GM20431 (cell line): ENCODE data around the gene ENDOD1.
"Not testable (repeated sequence)": the region's sequence is repeated elsewhere in the genome, so short reads cannot be mapped to it uniquely, and the experiment has no call there.

Source experiments
- in situ Hi-C: fragments of 300-500 bp; cut with MseI, MboI; formaldehyde crosslinking; loops from one replicate; pipeline ENCODE4 v1.15.0; 2020; ENCODE audit warnings: low sequenced_read_pairs; ENCODE audit not compliant: unreplicated experiment

ENDOD1 gene

DNA sequence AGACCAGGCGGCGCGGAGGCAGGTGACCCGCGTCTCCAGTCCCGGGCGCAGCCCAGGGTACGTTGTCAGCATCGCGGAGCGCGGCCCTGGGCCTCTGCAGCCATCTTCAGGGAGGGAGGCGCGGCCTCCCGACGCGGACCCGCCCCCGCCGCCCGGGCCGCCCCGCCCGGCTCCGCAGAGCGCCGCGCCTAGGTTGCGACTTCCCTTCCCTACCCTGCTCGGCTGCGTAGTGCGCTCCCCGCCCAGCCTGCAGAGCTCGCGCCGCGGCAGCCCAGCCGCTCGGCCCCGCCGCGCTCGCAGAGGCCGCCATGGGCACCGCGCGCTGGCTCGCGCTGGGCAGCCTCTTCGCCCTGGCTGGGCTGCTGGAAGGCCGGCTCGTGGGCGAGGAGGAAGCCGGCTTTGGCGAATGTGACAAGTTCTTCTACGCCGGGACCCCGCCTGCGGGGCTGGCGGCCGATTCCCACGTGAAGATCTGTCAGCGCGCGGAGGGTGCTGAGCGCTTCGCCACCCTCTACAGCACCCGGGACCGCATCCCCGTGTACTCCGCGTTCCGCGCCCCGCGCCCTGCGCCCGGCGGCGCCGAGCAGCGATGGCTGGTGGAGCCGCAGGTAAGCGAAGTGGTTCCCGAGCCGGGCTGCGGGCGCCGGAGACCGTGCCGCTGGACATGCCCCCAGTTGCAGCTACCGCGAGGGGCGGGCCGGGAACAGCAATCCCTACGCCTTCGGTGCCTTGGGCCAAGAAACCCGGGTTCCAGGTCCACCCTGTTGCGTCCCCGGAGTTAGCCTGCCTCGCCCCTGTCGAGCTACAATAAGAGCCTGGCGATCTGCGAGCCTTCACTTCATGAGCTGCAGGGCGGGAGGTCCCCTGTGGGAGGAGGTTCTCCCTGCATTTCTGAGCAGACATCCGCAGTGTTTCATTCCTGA lies at the start of gene ENDOD1:
ENDOD1 (plus strand) TSS at position 227 of the 923 bp plus-strand sequence; CDS start at position 309, 82 bp downstream.
- in situ Hi-C loops, result no loop called here

GRCh38 chr11:95042239-95042638 lies 47.4 kb upstream of the ENDOD1 start:
- in situ Hi-C loops, result no loop called here

- in situ Hi-C loops, result no loop called here
Measured at GRCh38 chr11:95042906-95043305, 46.7 kb upstream of the ENDOD1 start.

GRCh38 chr11:95044010-95044409 lies 45.6 kb upstream of the ENDOD1 start:
- in situ Hi-C loops, result no loop called here

DNA sequence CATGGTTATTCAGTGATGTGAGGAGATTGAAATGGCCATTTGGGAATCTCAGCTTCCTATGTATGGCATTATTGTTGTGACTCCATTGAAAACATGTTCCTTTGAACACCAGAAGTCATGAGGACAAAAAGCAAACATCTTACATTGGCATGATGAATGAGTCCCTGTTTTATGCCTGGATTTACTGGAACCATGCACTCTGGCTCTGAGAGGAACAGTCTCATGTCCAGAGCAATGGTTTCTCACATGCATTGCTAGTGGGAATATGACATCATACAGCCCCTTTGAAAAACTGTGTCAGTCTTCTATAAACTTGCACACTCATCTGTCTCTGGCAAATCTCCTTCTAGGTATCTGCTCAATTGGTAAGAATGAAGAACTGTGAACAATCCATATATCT lies 43.8 kb upstream of the ENDOD1 start:
- in situ Hi-C loops, result no loop called here

DNA sequence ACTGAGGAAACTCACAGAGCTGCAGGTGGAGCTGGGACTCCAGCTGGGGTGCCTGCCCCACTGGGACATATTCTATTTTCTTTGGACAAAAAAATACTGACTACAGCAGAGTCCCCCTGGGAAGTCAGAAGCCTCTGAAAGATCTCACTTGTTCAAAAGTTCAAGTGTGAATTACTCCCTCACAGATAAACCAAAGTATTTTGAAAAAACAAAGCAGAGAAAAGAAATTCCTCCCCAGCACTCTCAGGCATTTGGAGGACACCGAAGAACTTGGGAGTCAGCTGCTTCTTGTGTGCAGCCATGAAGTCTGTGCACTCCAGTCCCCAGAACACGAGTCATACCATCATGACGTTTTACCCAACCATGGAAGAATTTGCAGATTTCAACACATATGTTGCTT lies 40.5 kb upstream of the ENDOD1 start, which contains the start of gene KDM4F:
KDM4F (plus strand) TSS at position 301 of the 400 bp plus-strand sequence.
- in situ Hi-C loops, result not testable (repeated sequence)

- in situ Hi-C loops, result no loop called here
Measured at GRCh38 chr11:95050595-95051202, 38.9 kb upstream of the ENDOD1 start.

DNA sequence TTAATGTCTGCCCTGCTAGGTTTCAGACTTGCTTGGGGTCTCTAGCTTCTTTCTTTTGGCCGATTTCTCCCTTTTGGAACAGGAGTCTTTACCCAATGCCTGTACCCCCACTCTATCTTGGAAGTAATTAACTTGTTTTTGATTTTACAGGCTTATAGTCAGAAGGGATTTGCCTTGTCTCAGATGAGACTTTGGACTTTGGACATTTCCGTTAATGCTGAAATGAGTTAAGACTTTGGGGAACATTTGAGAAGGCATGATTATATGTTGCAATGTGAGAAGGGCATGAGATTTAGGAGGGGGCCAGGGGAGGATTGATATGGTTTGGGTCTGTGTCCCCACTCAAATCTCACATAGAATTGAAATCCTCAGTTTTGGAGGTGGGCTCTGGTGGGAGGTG lies 35.3 kb upstream of the ENDOD1 start:
- in situ Hi-C loops, result no loop called here

DNA sequence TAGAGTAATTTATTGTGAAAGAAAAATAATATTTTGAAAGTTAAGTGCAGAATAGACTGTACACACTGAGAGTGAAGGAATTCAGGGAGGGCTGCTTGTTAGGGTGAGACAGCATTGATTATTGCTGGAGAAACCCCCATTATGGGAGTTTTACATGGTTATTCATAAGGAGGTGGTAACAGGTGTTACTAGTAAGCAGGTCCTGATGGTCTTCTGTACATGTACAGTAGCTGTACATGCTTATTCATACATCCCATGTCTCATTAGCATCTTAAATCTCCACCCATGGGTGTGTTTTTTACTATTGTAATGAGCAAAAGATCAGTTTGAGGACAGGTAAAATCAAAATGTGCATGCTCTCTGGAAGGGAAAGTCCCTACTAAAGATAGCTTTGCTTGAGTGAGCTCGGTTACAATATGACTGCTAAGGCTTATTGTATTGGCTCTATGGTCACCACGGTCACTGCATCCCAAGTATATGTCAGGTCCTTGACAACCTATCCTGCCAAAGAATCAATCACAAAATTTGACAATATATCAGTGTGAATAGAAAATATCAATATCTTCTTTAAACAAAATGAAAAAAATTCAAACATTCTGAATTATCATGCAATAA lies 34.3 kb upstream of the ENDOD1 start:
- in situ Hi-C loops, result no loop called here

DNA sequence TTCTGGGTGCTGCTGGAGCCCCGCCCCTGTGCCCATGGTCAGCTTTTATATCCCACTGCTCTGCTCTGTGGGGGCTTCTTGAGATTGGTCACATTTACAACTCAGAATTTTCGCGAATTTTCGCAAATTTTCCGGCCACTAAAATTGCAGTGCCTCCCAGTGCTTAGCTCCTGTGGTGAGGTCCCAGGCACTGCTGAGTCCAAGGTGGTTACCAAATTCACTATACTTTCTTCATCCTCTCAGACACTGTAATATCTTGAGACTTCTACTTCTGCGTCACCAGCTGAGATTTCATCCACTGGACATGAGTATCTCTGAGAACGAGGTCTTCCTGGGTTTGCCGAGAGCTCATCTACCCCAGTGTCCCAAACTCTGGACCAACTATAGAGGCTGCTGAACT lies 31.7 kb upstream of the ENDOD1 start:
- in situ Hi-C loops, result no loop called here

DNA sequence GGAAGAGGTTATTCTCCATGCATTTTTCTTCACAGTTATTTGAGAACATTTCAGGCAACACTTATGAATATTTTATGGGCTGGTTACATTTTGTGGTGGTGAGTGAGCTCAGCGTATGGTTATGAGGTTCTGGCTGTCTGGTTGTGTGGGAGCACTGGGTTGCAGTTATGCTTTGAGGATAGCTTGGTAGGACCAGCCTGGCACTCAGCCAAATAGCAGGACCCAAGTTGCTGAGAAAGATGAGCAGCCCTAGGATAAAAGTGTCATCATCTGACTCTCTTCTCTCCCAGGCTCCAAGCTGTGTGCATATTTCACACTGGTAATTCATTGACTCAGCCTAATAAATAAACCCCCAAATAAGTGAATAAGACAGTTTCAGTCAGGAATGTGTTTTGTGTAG lies 31.0 kb upstream of the ENDOD1 start:
- in situ Hi-C loops, result no loop called here

DNA sequence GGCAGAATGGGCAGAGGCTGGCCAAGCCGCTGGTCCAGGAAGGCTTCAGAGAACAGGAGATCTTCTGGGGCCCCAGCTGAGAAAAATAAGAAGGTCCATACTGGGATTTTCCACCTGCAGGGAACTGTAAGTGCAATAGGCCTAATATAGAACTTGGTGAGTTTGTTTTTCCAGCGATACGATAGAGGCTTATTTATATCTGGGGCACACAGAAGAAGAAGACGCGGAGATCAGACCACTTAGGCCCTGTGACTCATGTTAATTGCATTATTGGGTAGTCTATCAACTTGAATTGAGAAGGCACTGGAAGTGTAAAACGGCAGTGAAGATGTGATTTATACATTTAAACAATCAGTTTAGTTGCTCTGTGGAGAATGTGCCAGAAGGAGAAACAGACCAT lies 30.6 kb upstream of the ENDOD1 start:
- in situ Hi-C loops, result no loop called here

GRCh38 chr11:95065336-95065735 lies 24.3 kb upstream of the ENDOD1 start:
- in situ Hi-C loops, result no loop called here

- in situ Hi-C loops, result no loop called here
Measured at GRCh38 chr11:95066716-95067038, 23.0 kb upstream of the ENDOD1 start, which contains the start of gene SRSF8. TSS of gene SRSF8 (plus strand) at chr11:95066919. CDS start at chr11:95067227, 308 bp downstream.

DNA sequence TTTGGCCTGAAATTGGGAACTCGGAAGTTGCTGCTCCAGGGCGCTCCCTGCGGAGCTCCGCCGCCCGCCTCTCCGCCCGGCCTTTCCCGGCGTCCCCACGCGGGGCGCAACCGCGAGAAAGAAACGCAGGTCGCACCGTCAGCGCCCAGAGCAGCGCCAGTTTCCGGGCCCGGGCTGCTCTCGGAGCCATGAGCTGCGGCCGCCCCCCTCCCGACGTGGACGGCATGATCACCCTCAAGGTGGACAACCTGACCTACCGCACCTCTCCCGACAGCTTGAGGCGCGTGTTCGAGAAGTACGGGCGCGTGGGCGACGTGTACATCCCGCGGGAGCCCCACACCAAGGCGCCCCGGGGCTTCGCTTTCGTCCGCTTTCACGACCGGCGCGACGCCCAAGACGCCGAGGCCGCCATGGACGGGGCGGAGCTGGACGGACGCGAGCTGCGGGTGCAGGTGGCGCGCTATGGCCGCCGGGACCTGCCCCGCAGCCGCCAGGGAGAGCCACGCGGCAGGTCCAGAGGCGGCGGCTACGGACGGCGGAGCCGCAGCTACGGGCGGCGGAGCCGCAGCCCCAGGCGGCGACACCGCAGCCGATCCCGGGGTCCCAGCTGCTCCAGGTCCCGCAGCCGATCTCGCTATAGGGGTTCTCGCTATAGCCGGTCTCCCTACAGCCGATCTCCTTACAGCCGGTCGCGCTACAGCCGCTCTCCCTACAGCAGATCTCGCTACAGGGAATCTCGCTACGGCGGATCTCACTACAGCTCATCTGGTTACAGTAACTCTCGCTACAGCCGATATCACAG lies 22.4 kb upstream of the ENDOD1 start:
- in situ Hi-C loops, result no loop called here

DNA sequence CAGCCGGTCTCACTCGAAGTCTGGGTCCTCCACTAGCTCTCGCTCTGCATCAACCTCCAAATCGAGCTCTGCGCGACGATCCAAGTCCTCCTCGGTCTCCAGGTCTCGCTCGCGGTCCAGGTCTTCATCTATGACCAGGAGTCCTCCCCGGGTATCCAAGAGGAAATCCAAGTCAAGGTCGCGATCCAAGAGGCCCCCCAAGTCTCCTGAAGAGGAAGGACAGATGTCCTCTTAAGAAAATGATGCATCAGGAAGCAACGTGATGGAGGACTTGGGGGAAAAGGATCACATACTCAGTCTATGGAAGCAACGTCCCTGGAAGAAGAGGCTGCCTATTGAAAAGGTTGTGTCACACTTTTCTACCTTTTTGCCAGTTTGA lies 21.8 kb upstream of the ENDOD1 start:
- in situ Hi-C loops, result no loop called here

GRCh38 chr11:95068549-95068948 lies 21.1 kb upstream of the ENDOD1 start:
- in situ Hi-C loops, result no loop called here

DNA sequence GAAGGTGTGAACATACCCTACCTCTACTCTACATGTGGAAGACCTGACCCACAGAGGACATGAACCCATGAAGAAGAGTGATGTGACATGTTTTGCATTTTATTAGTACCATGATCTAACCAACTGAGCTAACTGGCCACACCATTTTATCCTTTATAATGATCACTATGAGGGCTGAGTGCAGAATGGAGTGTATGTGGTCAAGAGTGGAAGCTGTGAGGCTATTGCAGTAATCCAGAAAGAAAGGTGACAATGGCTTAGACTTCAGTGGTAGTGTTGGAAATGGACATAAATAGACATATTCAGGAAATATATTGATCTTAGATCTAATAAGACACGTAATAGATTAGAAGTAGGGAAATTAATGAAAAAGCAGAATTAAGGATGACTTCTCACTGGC lies 19.2 kb upstream of the ENDOD1 start:
- in situ Hi-C loops, result no loop called here

DNA sequence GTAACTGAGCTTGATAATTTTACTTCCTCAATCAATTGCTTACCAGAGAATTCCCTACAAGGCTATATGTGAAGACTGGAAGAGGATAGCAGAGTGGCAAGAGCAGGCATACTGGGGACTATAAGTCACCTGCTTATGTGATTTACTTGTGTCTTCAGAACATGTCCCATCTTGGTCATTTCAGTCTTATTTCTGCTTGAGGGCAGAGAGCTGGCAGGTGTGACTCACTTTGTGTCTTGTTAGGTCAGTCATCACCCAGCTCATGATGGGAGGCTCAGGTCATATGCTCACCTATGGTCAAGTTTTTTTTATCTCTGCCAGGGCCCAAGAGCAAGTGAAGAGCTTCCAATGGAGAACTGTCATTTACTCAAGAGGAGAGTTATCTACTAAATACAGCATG lies 16.7 kb upstream of the ENDOD1 start:
- in situ Hi-C loops, result no loop called here

GRCh38 chr11:95074792-95075563 lies 14.7 kb upstream of the ENDOD1 start:
- in situ Hi-C loops, result no loop called here
